ENCODE data around the gene SPTLC1. TPM values are rescaled to one million over a fixed set of nuclear protein-coding genes. Genes with fewer than 3 reads are reported as not detected.
"Not testable (repeated sequence)": the region's sequence is repeated elsewhere in the genome, so short reads cannot be mapped to it uniquely, and the experiment has no call there.

SPTLC1 gene
- total RNA-seq, 4 donors from 2014 or later = 26.6 to 28.0 (median 26.9) TPM

GRCh38 chr9:92122061-92122460 is 6.8 kb upstream of the SPTLC1 start:
- Histone ChIP-seq H3K27me3 (no peaks in the 10 kb centered on the region), H3K27ac (no peak overlapping the region), H3K9me3 (no peaks in the 10 kb centered on the region), H3K36me3 (no peaks in the 10 kb centered on the region), H3K4me3 (no peak overlapping the region), H3K4me1 (no peaks in the 10 kb centered on the region)
- TF ChIP-seq POLR2A (IDR thresholded peaks at IDR 0.05) (no peak), CTCF (IDR thresholded peaks at IDR 0.05 in 4 of 5, conservative IDR thresholded peaks at IDR 0.05 in 1 of 5) (no peak)
- in situ Hi-C loops (cut with MboI; ENCODE audit: low sequenced_read_pairs in 4 of 4) (no loop called here), intact Hi-C loops (cut with DNase I; ENCODE audit: low total_unique reads) (no loop called here)
- no peak for ATAC-seq
- DNase-seq = no peak

DNA sequence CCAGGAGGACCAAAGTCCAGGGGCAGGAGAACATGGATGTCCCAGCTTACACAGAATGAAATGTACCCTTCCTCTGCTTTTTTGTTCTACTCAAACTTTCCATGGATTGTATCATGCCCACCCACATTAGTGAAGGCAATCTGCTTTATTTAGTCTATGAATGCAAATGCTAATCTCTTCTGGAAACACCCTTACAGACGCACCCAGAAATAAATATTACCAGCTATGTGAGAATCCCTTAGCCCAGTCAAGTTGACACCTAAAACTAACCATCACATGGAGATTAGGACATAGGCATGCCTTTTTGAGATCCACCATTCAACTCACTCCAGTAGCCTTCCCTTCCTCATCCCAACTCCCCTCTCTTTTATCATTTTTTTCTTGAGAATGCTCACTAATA is 6.1 kb upstream of the SPTLC1 start:
- Histone ChIP-seq H3K4me1 (no peaks in the 10 kb centered on the region), H3K27ac (no peak overlapping the region), H3K36me3 (no peaks in the 10 kb centered on the region), H3K4me3 (no peak overlapping the region), H3K27me3 (no peaks in the 10 kb centered on the region), H3K9me3 (no peaks in the 10 kb centered on the region)
- in situ Hi-C loops (cut with MboI; ENCODE audit: low sequenced_read_pairs in 4 of 4) = no loop called here
- intact Hi-C loops (cut with DNase I; ENCODE audit: low total_unique reads) = no loop called here
- no peak for DNase-seq
- ATAC-seq = no peak
- no peak for TF ChIP-seq CTCF (IDR thresholded peaks at IDR 0.05 in 4 of 5, conservative IDR thresholded peaks at IDR 0.05 in 1 of 5)
- no peak for TF ChIP-seq POLR2A (IDR thresholded peaks at IDR 0.05)

- no peaks in the 10 kb centered on the region for H3K27me3 ChIP-seq
- ATAC-seq = no peak
- no peak for TF ChIP-seq CTCF (IDR thresholded peaks at IDR 0.05 in 4 of 5, conservative IDR thresholded peaks at IDR 0.05 in 1 of 5)
- TF ChIP-seq POLR2A (IDR thresholded peaks at IDR 0.05) = no peak
- no peak overlapping the region for H3K27ac ChIP-seq
- H3K36me3 ChIP-seq = no peaks in the 10 kb centered on the region
- H3K4me3 ChIP-seq = no peak overlapping the region
- intact Hi-C loops (cut with DNase I; ENCODE audit: low total_unique reads) = no loop called here
- no peaks in the 10 kb centered on the region for H3K9me3 ChIP-seq
- peaks cover 4 to 5% of the 10 kb centered on the region in 2 donors for H3K4me1 ChIP-seq
- DNase-seq = no peak
- in situ Hi-C loops (cut with MboI; ENCODE audit: low sequenced_read_pairs in 4 of 4) = no loop called here
Observed at GRCh38 chr9:92120138-92120537, 4.9 kb upstream of the SPTLC1 start.

DNA sequence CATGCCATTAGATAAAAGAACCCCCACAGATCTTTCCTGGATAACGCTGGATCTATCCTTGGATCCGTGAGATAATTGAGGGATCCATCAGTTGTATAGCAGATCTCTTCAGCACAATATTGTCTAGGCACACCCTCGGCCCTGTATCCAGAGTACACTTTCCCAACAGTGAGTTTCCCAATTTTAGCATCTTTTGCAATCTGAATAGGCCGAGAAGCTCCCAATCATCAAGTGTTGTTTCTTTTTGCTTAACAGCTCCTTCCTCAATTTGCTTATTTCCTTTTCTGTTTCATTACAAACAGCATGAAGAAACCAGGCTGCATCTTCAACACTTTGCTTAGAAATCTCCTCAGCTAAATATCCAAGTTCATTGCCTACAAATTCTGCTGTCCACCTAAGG is 4.4 kb upstream of the SPTLC1 start:
- Histone ChIP-seq H3K4me1 (peaks cover 4 to 6% of the 10 kb centered on the region in 2 donors), H3K9me3 (no peaks in the 10 kb centered on the region), H3K27me3 (no peaks in the 10 kb centered on the region), H3K36me3 (no peaks in the 10 kb centered on the region), H3K27ac (no peak overlapping the region), H3K4me3 (no peak overlapping the region)
- DNase-seq (no peak), ATAC-seq (no peak)
- in situ Hi-C loops (cut with MboI; ENCODE audit: low sequenced_read_pairs in 4 of 4) = no loop called here
- intact Hi-C loops (cut with DNase I; ENCODE audit: low total_unique reads) = no loop called here
- TF ChIP-seq CTCF (IDR thresholded peaks at IDR 0.05 in 4 of 5, conservative IDR thresholded peaks at IDR 0.05 in 1 of 5) (no peak), POLR2A (IDR thresholded peaks at IDR 0.05) (no peak)

GRCh38 chr9:92108122-92108521 is 7.1 kb downstream of the SPTLC1 start:
- H3K36me3 ChIP-seq = peaks cover 2 to 56% of the 10 kb centered on the region in 2 donors
- no peaks in the 10 kb centered on the region for H3K4me1 ChIP-seq
- TF ChIP-seq CTCF (IDR thresholded peaks at IDR 0.05 in 4 of 5, conservative IDR thresholded peaks at IDR 0.05 in 1 of 5) = no peak
- TF ChIP-seq POLR2A (IDR thresholded peaks at IDR 0.05) = no peak
- H3K9me3 ChIP-seq = no peaks in the 10 kb centered on the region
- no peak for DNase-seq
- no peak for ATAC-seq
- H3K4me3 ChIP-seq = no peak overlapping the region
- H3K27me3 ChIP-seq = no peaks in the 10 kb centered on the region
- no peak overlapping the region for H3K27ac ChIP-seq
- in situ Hi-C loops (cut with MboI; ENCODE audit: low sequenced_read_pairs in 4 of 4) (no loop called here), intact Hi-C loops (cut with DNase I; ENCODE audit: low total_unique reads) (no loop called here)

DNA sequence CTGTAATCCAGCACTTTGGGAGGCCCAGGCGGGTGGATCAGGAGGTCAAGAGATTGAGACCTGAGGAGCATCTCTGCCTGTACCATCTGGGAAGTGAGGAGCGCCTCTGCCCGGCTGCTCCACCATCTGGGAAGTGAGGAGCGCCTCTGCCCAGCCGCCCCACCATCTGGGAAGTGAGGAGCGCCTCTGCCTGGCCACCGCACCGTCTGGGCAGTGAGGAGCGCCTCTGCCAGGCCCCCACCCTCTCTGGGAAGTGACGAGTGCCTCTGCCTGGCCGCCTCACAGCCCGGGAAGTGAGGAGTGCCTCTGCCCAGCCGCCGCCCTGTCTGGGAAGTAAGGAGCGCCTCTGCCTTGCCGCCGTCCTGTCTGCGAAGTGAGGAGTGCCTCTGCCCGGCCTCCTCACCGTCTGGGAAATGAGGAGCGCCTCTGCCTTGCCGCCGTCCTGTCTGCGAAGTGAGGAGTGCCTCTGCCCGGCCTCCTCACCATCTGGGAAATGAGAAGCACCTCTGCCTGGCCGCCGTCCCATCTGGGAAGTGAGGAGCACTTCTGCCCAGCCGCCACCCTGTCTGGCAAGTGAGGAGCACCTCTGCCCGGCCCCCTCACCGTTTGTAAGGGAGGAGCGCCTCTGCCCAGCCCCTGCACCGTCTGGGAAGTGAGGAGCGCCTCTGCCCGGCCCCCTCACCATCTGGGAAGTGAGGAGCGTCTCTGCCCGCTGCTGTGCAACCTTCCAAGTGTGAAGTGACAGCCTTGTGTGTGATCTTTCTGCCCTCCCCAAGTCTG is 9.6 kb downstream of the SPTLC1 start:
- H3K9me3 ChIP-seq; in situ Hi-C loops (cut with MboI; ENCODE audit: low sequenced_read_pairs in 4 of 4); H3K27ac ChIP-seq; ATAC-seq; H3K27me3 ChIP-seq; H3K4me3 ChIP-seq; DNase-seq; H3K4me1 ChIP-seq; intact Hi-C loops (cut with DNase I; ENCODE audit: low total_unique reads): not testable (repeated sequence)
- peaks cover 2 to 39% of the 10 kb centered on the region in 2 donors for H3K36me3 ChIP-seq

DNA sequence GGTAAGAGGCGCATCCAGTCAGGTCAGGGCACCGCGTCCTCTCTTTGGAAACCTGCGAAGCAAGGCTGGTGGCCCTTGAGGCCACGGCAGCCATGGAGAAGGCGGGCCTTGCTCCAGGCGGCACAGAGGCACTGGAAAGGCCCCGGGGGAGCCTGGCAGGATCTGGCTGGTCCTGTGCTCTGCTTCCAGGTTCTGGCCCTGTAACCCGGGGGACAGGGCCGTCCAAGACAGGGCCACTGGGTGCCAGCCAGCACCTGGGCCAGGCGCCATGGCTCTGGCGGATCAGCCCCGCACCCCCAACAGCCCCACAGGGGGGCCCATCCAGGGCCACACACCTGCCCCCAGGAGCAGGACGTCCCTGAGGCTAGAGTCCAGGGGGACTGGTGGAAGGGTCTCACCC is 11.6 kb downstream of the SPTLC1 start:
- H3K4me3 ChIP-seq; ATAC-seq; H3K4me1 ChIP-seq; DNase-seq; H3K27me3 ChIP-seq; in situ Hi-C loops (cut with MboI; ENCODE audit: low sequenced_read_pairs in 4 of 4); H3K9me3 ChIP-seq; H3K27ac ChIP-seq; intact Hi-C loops (cut with DNase I; ENCODE audit: low total_unique reads): not testable (repeated sequence)
- H3K36me3 ChIP-seq = peaks cover 2 to 34% of the 10 kb centered on the region in 2 donors
